ENCODE results near the gene POLR1B. TPM values are rescaled to one million over a fixed set of nuclear protein-coding genes. Genes with fewer than 3 reads are reported as not detected.

The POLR1B gene
- total and polyA plus RNA-seq, 10 of the 15 experiments (the other 5 are each of a cell fraction or from before 2014, with no cell fraction given): 13.4 to 55.8 (median 35.9) TPM

GRCh38 chr2:112534826-112535225 lies 7.4 kb upstream of the POLR1B start:
- H2AFZ ChIP-seq (ENCODE audit: control insufficient read depth, low read depth, low read length): no peak overlapping the region
- no peaks in the 10 kb centered on the region for H3K79me2 ChIP-seq (ENCODE audit: control insufficient read depth, insufficient read depth, low read length)
- peaks cover 0 to 2% of the 10 kb centered on the region in 2 experiments for H3K36me3 ChIP-seq (ENCODE audit: control insufficient read depth in 2 of 2, insufficient read depth in 2 of 2, low read length in 1 of 2)
- SMC1A ChIA-PET (ENCODE audit: uncharacterized antibody, unreplicated experiment): no interaction called here
- H3K27me3 ChIP-seq (replicated peaks in 1 of 2; ENCODE audit: control insufficient read depth in 2 of 2, insufficient read depth in 2 of 2, low read length in 1 of 2): no peaks in the 10 kb centered on the region
- no peak overlapping the region for H3K4me3 ChIP-seq
- H3K4me1 ChIP-seq (ENCODE audit: control insufficient read depth, insufficient read depth, low read length): no peaks in the 10 kb centered on the region
- H4K20me1 ChIP-seq (ENCODE audit: control insufficient read depth, insufficient read depth): no peaks in the 10 kb centered on the region
- CTCF ChIA-PET: interaction anchor here (0.8 to 2.0 kb wide), 2 partner anchors 9 to 11 kb away, joined by 3 to 5 read pairs; no protein-coding TSS in a partner anchor
- H3K9ac ChIP-seq (ENCODE audit: control insufficient read depth, insufficient read depth, low read length): no peak overlapping the region
- no peak for DNase-seq (ENCODE audit: low read depth, low spot score)
- TF ChIP-seq NR2C2 (IDR thresholded peaks at IDR 0.05; ENCODE audit: borderline replicate concordance, control insufficient read depth, insufficient read length, low read depth) (no peak), CHD2 (IDR thresholded peaks at IDR 0.05; ENCODE audit: borderline replicate concordance, low read depth, low read length) (no peak), IRF5 (IDR thresholded peaks at IDR 0.05; ENCODE audit: borderline replicate concordance) (no peak), POLR2AphosphoS5 (IDR thresholded peaks at IDR 0.05; ENCODE audit: low read length) (no peak), RELA (IDR thresholded peaks at IDR 0.05; ENCODE audit: borderline replicate concordance, partially characterized antibody) (no peak), MXI1 (IDR thresholded peaks at IDR 0.05; ENCODE audit: low read depth, low read length) (no peak), YY1 (IDR thresholded peaks at IDR 0.05; ENCODE audit: low read depth, low read length) (no peak), STAT1 (conservative IDR thresholded peaks at IDR 0.05) (no peak), PKNOX1 (IDR thresholded peaks at IDR 0.05) (no peak), FOS (IDR thresholded peaks at IDR 0.05; ENCODE audit: borderline replicate concordance, extremely low read depth, insufficient read length) (no peak), ZBED1 (IDR thresholded peaks at IDR 0.05; ENCODE audit: borderline replicate concordance) (no peak), KLF5 (IDR thresholded peaks at IDR 0.05; ENCODE audit: partially characterized antibody) (no peak)
- TF ChIP-seq, protein P1, sequence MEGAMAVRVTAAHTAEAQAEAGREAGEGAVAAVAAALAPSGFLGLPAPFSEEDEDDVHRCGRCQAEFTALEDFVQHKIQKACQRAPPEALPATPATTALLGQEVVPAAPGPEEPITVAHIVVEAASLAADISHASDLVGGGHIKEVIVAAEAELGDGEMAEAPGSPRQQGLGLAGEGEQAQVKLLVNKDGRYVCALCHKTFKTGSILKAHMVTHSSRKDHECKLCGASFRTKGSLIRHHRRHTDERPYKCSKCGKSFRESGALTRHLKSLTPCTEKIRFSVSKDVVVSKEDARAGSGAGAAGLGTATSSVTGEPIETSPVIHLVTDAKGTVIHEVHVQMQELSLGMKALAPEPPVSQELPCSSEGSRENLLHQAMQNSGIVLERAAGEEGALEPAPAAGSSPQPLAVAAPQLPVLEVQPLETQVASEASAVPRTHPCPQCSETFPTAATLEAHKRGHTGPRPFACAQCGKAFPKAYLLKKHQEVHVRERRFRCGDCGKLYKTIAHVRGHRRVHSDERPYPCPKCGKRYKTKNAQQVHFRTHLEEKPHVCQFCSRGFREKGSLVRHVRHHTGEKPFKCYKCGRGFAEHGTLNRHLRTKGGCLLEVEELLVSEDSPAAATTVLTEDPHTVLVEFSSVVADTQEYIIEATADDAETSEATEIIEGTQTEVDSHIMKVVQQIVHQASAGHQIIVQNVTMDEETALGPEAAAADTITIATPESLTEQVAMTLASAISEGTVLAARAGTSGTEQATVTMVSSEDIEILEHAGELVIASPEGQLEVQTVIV (IDR thresholded peaks at IDR 0.05; ENCODE audit: borderline replicate concordance, partially characterized antibody): no peak
- TF ChIP-seq, protein P2, sequence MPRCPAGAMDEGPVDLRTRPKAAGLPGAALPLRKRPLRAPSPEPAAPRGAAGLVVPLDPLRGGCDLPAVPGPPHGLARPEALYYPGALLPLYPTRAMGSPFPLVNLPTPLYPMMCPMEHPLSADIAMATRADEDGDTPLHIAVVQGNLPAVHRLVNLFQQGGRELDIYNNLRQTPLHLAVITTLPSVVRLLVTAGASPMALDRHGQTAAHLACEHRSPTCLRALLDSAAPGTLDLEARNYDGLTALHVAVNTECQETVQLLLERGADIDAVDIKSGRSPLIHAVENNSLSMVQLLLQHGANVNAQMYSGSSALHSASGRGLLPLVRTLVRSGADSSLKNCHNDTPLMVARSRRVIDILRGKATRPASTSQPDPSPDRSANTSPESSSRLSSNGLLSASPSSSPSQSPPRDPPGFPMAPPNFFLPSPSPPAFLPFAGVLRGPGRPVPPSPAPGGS (IDR thresholded peaks at IDR 0.05; ENCODE audit: borderline replicate concordance, insufficient read depth, low read depth, low read length, poor library complexity, severe bottlenecking): no peak
- TF ChIP-seq, protein P3, sequence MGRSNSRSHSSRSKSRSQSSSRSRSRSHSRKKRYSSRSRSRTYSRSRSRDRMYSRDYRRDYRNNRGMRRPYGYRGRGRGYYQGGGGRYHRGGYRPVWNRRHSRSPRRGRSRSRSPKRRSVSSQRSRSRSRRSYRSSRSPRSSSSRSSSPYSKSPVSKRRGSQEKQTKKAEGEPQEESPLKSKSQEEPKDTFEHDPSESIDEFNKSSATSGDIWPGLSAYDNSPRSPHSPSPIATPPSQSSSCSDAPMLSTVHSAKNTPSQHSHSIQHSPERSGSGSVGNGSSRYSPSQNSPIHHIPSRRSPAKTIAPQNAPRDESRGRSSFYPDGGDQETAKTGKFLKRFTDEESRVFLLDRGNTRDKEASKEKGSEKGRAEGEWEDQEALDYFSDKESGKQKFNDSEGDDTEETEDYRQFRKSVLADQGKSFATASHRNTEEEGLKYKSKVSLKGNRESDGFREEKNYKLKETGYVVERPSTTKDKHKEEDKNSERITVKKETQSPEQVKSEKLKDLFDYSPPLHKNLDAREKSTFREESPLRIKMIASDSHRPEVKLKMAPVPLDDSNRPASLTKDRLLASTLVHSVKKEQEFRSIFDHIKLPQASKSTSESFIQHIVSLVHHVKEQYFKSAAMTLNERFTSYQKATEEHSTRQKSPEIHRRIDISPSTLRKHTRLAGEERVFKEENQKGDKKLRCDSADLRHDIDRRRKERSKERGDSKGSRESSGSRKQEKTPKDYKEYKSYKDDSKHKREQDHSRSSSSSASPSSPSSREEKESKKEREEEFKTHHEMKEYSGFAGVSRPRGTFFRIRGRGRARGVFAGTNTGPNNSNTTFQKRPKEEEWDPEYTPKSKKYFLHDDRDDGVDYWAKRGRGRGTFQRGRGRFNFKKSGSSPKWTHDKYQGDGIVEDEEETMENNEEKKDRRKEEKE (IDR thresholded peaks at IDR 0.05): no peak
- H3K4me2 ChIP-seq (ENCODE audit: control insufficient read depth, insufficient read depth): no peak overlapping the region
- no peak overlapping the region for H3K27ac ChIP-seq (ENCODE audit: control insufficient read depth, insufficient read depth)
- intact Hi-C loops (cut with micrococcal nuclease; ENCODE audit: unreplicated experiment): no loop called here
- ATAC-seq: no peak
- H3K9me3 ChIP-seq (replicated peaks; ENCODE audit: control insufficient read depth, insufficient read depth, low read length): no peaks in the 10 kb centered on the region
- RAD21 ChIA-PET (ENCODE audit: unreplicated experiment): no interaction called here
- WGBS (ENCODE audit: insufficient coverage, insufficient replicate concordance, low lambda C conversion rate, missing lambda C conversion rate): 93% methylated on average over 1 of the region's 1 CpG
- in situ Hi-C loops (cut with MboI): no loop called here
- FAIRE-seq: no peak
- POLR2A ChIA-PET: interaction anchor here (0.6 to 1.1 kb wide), 2 partner anchors 17 to 45 kb away, joined by 3 to 4 read pairs; no protein-coding TSS in a partner anchor
- no TSS peak for BruUV-seq (replicated peaks)

All from GM12878 (cell line).